GM20431 (cell line): ENCODE data around the gene BCOR.

Source experiments
- in situ Hi-C: fragments of 300-500 bp; cut with MseI, MboI; formaldehyde crosslinking; loops from one replicate; pipeline ENCODE4 v1.15.0; 2020; ENCODE audit warnings: low sequenced_read_pairs; ENCODE audit not compliant: unreplicated experiment

The BCOR gene

DNA sequence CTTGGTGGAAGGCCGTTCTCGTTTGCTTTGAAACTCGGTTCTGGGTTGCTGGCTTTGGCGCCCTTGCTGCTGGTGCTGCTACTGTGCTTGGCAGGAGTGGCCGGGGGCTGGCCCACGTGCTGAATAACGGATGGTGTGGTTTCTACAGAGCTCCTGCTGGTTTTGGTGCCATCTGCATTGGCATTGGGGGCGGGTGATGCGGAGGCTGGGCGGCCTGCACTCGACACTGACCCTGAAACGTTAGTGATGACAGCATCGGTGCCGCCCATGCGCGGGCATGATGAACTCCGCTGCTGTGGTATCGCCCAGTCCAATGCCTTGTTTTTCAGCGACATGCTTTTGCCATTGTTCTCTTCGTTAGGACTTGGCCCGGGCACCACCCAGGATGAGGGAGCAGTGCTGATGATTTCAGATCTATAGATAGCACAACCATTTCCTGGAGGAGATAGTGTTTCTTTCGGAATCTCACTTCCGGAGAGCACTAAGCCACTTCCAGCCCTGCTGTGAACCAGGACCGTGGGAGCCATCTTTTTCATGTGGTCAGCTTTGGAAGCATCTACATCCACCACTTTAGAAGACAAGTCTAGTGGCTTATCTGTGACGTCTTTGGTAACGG, 24.2 kb downstream of the BCOR start:
- in situ Hi-C loops = no loop called here

DNA sequence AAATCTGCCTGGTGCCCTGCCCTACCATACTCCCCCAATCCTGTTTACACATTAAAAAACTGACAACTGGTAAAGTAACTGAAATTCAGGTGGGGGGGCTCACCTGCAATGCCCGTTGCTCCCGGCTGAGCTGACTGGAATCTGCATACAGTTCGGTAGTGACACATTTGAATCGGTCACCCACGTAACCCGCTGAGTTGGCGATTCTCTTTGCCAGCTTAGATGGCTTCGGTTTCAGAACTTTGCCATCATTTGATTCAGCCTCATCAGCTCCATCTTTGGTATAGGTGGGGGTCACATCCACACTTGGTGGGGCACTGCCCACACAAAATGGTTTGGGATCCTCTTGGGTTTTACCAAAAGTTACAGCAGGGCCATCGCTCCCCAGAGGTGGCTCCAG, 25.5 kb downstream of the BCOR start:
- in situ Hi-C loops = no loop called here

DNA sequence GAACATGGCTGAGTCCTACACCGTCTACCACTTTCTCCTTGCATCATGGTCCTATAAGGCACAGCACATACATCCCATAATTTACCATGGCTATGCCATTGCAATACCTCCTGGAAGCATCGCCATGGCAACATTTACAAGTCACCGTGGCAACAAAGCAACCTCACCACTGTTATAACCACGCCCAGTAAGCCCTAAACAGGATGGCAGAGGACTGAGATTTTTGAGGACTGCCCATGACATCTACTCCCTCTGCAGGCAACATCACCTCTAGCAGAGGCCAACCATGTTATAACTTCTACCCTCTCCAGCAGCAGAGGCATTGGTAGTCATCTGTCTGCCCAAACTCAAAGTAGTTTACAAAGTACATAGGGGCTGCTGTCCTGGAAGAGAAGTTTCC, 29.7 kb downstream of the BCOR start:
- in situ Hi-C loops = no loop called here

DNA sequence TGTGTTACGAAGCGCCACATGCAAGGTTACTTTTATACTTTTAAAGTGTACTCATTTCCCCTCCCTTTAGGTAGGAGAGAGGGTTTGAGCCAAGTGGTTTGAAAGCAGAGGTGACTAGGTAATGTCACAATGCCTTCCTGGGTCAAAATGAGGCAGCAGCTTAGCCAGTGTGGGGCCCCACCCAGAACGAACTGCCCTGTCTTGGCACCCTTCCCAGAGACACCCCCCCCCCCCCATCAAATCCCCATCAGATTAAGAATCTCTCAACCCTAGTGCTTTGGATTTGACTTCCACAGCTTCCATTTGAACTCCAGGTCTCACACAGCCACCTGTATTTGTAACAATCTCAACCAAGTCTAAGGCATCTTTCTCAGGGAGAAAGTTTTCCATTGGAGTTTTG, 31.1 kb downstream of the BCOR start:
- in situ Hi-C loops = no loop called here

DNA sequence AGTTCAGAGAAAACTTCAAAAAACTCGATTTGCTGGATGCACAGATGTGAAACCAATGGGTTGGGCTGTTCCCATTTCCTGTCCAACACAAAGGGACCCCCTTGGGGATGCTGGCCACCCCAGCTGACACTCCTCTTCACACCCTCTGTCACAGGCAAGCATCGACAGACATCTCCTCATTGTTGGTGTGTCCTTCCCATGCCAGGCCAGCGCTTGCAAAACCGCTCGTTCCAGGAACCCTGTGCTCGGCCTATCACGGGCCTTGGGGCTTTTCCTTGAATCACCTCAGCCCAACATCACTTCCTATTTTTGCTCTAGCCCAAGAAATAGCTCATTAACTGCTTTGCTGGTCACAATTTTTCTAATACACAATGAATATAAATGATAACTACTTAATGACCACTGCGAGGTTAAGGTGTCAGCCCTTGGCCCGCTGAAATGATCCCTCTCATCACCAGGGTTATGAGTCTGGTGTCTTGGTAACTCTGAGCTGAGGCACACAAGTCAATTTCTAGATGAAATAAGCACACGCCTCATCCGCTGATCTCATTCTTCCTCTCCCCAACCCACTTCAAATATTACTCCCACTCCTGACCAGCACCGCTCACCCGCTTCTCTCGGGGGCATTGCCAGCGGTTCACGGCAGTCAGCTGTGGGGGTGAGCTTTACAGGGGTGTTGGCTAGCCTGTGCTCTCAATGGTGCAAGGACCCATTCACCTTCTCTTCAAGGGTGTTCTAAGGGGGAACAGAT, 32.3 kb downstream of the BCOR start:
- in situ Hi-C loops = no loop called here

DNA sequence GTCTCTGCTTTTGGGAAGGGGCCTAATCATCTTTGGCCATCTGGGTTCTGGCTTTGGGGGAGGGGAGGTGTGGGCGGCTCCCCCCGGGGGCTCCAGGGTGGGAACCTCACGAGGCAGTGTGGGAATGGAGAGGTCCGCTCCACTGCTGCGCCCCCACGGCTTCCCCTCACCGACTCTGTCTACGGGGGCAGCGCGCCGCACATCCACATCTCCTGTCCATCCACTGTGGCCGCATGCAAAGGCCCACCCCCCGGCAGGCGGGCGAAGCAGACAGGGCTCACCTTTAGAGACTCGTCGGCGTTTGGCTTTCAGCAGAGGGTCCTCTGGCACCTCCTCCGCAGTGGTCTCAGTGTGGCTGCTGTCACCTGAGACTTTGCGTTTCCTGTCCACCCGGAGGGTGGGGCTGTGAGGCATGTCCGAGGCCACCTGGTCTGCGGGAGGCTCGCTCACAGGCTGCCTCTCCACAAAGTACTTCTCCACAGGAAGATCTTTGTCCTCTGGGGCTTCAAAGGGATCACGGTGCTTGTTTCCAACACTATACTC, 33.6 kb downstream of the BCOR start:
- in situ Hi-C loops = no loop called here

DNA sequence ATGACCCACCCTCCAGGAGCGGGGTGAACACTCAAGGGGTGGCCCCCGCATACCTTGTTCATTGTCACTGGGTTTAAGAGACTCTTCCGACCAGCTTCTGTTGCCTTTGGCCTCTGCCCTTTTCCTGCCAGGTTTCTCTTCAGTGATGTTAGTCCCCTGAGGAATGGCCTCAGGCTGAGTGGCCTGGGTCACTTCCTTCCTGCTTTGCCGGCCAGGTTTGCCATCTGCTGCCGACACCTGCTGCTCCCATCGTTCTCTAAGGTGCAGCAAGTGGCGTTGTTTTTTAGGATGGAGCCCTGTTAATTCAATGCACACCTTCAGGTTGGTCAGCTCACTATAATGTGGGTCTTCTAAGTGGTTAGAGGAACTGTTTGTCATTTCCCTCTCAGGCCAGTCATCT, 34.2 kb downstream of the BCOR start:
- in situ Hi-C loops = no loop called here

DNA sequence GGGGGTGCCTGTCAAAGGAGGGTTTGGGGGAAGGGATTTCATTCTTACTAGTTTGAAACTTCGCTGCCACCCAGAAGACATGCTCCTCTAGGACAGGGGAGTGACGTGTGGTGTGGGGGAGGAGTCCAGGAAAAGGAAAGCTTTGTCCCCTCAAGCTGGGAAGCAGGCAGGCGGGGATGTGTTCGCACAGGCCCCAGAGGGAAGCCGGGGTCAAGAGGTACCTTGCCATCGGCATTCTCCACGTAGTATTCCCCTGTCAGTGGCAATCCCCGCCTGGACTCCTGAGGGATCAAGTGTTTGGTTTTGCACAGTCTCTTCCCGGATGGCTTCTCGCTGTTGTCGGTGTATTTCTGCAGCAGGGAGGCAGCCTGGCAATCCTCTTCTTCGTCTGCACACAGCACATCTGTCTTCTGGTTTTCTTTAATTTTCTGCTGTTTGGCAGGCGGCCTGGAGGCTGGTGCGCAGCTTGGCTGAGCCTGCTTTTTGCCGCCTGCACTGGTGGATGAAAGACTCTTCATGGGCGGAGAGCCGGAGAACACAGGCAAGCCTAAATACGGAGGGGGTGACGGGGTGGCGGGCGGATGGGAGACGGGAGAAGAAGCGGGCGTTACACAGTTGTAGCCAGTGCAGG, 35.1 kb downstream of the BCOR start:
- in situ Hi-C loops = no loop called here

DNA sequence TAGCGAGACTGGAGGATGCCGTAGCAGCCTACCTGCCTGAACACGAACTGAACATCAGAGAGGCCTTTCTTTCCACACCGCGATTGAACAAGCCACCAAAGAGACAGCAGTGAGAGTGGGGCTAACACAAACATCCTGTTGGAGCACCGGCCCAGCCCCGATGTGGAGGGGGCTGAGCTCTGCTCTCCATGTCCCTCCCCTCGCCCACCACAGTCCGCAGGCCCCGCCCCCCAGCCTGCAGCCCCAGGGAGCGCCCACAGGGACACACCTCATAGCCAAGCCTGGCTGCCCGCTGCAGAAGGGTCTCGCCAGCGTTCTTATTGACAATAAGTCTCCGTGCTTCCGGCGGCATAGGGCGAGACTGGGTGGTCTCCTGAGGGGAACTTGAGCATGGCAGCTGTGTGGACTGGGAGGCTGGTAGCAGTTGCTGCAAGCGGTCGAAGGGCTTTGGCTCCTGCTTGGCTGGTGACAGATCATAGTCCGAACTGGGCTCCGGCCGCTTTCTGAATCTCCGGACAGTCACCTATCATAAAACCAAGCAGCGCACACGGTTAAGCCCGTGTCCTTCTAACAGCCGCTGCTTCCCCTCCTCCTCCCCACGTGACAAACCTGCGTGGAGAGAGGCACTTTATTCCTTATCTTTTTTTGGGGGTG, 35.8 kb downstream of the BCOR start:
- in situ Hi-C loops = no loop called here

DNA sequence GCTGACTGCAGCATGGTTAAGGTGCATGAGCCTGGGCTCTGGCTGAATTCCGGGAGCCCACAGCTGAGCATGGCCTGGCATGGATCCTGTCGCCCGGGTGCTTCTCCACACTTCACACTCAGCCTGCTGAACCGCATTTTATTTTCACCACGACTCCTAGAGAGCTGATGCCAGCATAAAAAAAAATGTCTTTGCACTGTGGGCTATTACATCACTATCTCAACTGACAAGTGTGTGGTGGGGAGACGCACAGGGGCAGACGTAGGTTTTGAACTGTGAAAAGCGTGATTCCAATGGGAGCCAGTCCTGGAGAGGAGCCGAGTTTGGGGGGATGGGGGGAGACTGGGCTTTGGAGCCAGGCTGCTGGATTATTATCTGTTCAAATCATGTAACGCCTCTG, 36.8 kb downstream of the BCOR start:
- in situ Hi-C loops = no loop called here

DNA sequence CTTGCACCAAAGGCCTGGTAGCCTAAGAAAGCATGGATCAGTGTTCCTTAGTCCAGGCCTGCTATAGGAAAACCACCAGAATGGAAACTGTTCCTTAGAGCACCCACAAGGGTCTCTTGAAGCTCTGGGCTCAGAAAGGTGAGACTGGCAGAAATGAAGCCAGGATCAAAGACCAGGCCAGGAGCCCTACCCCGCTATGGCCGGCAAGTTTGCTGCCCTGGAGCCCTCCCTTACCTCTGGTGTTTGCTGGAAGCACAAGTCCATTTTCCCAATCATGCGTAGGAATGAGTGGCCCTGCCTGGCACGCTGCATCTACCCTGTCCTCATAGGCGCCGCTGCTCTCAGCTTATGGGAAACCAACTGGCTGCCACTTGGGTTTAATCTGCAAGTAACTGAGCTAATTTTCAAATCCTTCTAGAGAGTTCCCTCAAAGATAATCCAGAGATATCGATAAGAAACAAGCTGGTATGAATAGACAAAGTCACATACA, 37.4 kb downstream of the BCOR start:
- in situ Hi-C loops = no loop called here

DNA sequence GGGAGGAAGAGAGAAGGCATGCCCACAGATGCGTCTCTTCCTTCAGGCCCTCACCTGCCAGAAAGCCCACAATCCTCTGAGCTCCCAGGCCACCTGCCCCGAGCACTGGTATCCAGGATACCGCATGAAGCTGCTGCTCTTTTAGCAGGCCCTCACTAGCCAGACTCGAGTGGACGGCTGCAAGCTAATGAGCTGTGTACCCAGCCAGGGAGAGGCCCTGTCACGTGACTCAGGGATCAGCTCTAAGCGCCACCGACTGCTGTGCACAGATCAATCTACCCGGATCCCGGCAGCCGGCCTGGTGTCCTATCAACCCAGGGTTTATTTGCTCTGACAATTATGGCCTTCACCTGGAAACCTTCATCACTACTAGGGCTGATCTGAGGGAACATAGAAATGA, 39.0 kb downstream of the BCOR start:
- in situ Hi-C loops = no loop called here

DNA sequence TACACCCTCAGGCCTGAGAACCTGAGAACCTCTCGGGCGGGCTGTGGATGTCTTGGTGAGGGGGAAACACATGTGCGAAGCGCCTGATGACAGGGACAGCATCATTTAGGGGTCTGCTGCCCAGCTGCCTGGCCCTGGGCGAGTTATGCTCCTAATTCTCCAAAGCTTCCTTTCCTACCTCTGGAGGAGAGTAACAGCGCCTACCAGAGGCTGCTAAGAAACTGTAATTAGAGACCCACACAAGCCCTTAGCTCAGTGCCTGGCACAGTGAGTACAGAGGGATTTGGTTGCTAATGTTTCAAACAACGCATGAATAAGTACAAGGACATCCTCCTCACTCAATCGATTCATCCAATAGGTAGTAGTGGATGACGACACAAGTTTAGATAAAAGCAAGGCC, 40.4 kb downstream of the BCOR start:
- in situ Hi-C loops = no loop called here

DNA sequence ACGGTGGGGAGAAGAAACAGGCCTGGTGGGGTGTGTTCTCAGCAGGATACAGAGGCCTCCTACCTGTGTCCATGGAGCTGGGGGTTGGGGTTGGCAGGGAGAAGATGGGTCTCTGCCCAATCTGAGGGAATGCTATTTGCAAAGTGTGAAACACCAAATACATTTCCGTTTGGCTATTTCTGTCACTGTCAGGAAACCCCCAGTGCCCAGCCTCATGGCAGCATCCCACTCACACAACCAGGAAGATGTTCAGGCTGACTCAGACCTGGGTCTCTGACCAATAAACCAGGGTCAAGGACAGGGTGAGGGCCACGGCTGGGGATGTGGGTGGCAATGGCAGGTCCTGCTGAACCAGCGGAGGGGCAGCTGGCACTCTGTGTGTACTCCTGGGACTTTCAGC, 41.3 kb downstream of the BCOR start:
- in situ Hi-C loops = no loop called here

DNA sequence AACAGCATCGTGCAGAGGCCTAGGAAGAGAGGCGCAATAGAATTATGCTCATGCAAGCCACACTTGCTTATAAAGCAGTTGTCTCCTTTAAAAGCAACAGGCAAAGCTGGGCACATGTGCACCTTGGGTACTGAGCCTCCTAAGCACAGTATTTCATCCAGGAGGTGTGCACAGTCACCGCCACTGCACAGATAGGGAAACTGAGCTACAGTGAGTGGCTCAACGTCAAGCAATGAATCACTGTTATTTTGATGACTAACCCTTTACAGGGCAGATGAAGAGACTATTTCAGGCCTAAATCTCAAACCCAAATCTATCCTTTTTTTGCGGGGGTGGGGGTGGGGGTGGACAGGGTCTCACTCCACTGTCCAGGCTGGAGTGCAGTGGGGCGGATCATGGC, 42.3 kb downstream of the BCOR start:
- in situ Hi-C loops = no loop called here

DNA sequence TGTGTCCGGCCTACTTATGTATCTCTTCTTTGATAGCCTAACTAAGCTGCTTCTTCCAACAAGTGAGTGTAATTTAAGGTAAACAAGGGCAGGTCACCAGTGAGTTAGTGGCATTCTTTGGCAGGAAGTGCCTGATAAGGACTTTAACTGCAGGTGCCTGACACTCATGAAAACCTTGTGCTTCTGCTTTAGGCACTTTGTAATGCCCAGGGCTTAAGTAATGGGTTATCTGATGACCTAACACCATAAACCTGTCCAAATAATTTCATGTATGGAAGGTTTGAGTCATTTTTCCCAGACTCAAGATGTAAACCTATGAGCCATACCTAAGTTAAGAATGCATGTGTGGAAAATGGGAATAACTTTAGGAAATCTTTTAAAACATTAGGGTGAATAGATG, 43.0 kb downstream of the BCOR start:
- in situ Hi-C loops = no loop called here

DNA sequence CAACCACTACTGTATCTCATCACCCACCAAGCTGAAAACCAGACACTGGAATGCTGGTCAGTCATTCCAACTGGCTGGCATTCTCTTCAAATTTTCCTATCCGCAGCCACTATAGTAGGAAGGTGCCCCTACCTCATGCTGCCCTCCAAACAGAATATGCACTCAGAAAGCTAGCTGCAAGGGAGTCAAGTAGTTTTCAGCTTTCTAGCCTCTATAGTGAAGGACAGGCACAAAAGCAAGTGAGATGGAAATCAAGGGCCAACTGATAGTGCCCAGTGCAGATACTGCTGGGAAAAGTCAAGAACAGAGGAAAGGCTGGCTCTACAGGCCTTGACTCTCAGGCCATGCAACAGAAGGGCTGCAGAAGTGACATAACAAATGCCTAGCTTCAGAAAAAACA, 47.2 kb downstream of the BCOR start:
- in situ Hi-C loops = no loop called here

DNA sequence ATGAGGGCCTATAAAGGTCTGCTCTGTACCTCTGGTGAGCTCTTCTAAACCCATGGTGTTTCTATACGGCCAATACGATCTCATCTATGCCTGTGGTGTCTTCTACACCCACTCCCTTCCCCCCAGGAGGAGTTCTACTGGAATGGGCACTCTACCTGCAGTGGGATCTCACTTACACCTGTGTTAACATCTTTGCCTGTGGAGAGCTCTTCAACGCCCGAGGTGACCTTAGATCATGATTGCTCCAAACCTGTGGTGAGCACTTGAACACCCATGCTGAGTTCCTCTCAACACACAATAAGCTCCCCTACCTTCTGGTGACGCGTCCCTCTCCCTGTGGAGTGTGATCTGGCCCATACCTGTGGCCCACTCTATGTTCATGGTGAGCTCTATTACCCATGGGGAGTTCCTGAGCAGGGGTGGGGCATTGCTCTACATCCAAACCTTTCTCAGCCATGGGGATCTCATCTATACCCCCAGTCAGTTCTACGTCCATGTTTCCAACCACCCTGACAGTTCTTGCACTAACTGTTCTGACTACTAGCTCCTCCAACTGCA, 48.6 kb downstream of the BCOR start:
- in situ Hi-C loops = no loop called here

DNA sequence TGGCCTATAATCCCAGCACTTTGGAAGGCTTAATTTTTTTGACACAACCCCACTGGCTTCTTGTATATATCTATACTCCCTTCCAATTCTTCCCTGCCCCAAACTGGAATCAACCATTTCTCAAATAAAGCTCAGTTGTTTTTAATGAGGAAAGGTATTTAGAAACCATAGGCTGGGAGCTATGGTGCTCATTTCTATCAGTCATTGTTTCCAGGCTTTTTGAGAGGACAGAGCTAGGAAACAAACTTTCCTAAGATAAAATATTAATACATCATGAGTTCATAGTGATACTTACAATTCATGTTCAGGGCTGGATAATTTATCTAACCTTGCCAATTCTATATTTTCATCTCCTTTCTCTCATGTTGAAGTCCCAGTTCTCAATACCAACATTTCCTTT, 50.3 kb downstream of the BCOR start:
- in situ Hi-C loops = no loop called here

DNA sequence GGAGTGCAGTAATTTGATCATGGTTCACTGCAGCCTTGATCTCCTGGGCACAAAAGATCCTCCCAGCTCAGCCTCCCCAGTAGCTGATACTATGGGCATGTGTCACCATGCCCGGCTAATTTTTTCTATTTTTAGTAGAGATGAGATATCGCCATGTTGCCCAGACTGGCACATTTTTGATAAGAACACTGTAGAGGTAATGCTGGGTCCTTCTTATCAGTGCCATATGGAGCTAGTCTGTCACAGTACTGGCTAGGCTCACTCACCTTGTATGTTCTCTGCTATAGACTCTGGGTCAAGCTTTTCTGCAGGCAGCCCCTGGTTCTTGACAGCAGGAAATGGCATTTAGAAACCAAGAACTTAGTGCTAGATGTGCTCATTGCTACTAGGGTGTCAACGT, 53.9 kb downstream of the BCOR start:
- in situ Hi-C loops = no loop called here
